NCI-H446 (cell line): ENCODE results near the gene LTBP3.

Experiments
- DNase-seq, 2 experiments: peaks; one replicate each; lab custom pipeline; 2025; lab: John Stamatoyannopoulos, UW

The LTBP3 gene

GRCh38 chr11:65496304-65497140 is 61.6 kb downstream of the LTBP3 start:
- DNase-seq, result peak in 1 of 2 experiments; percentile 29

GRCh38 chr11:65493367-65494176 is 64.6 kb downstream of the LTBP3 start:
- DNase-seq, result peak in 1 of 2 experiments; percentile 46

DNA sequence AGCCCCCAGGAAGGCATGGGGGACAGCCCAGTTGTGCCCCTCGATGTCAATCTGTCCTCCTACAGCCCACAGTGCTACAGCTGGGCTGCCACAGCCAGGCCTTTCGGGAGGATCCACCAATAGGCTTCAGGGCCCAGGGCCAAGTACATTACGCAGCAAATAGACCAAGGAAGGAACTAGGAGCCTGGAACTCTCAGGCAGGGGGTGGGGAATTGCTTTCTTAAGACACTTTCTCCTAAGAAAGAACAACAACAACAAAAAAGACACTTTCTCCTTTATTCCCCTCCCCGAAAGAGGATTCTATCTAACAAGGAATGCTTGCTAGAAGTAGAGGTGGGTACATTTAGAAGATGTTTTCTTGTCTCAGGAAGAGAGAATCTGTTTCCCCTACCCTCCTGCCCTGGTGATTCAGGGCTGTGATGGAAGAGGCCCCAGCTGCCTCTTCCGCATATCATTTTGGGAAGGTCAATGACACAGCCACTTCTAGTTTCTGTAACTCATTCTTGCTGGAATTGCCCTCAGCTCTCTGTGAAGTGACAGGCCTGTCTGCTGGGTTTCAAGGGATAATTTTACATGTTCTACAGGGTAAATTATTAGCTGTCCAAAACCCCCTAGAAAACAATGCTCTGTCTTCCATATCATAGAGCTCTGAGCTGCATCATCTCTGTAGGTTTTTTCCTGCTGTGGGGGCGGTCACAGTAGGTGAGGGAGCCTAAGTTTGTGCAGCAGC is 65.4 kb downstream of the LTBP3 start:
- DNase-seq, result peak in 1 of 2 experiments; percentile 83

GRCh38 chr11:65492387-65492636 is 65.8 kb downstream of the LTBP3 start:
- no peak for DNase-seq

DNA sequence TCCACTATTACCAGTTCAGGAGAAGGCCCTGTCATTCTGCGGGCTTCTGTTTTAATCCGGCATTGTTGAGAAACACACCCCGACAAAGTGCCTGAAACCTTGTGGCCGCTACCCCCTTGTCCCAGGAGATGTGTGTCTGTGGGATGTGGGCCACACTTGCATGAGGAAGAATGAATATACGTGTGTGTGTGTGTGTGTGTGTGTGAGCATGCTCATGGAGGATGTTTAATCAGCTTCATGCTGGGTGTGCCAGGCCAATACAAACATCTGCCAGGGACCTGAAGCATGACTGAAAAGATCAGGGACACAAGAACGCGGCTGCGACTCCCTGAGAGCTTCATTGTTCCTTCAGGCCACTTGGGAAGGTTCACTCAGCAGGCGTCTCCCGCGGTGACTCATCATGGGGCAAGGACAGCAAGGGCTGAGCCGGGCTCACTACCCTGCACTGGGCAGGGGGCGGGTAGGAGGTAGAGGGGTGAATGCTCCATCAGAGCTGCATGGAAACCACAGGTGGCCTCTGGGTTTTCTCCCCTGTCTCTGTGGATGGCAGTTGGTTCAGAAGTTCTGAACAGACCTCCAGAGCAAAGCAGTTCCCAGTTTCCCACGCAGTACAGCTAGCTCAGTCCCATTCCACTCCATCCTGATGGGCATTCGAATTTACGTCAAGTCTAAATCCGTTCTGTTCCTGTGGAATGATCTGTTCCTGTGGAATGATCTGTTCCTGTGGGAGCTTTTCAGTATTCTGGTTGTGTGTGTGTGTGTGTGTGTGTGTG is 66.4 kb downstream of the LTBP3 start:
- peak in 1 of 2 experiments; percentile 82 for DNase-seq

DNA sequence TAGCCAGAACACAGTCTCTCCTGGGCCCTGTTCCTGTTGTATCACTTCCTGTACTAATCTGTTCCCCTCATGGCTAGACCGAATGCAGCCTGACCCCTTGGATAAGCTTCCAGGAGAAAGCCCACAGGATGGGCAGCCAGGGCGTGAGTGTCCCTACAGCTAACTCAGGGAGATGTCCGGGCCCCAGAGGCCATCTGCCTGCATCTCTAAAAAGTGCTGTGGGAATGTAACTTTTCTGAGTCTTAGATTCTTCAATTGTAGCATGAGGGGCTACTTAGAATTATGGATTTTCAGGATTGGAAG is 67.0 kb downstream of the LTBP3 start:
- no peak for DNase-seq

DNA sequence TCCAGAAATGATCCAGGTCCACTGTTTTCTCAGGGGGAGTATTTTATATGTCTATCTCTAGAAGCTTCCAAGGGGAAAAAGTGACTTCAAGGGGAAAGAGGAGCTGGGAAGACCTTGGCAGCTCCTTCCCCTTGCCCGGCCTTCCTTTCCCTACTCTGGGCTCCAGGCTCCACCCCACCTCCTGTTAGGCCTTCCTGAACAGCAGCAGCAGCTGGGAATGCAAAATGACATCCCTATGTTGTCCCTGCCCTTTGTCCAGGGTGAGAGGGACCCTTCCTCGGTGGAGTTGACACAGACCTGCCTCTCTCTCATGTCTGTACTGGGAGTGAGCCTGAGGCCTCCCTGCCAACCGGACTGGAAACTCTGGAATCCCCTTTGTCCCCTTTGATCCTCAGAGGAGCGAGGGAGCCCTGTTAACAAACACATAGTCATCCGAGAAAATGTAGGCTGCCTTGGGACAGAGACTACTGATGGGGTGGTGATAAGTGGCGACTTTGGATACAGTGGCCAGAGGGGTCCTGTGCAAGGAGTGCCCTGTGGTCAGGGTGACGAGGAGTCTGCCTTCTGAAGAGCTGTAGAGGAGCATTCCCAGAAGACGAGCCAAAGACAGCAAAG is 68.3 kb downstream of the LTBP3 start:
- peak in 1 of 2 experiments; percentile 32 for DNase-seq

DNA sequence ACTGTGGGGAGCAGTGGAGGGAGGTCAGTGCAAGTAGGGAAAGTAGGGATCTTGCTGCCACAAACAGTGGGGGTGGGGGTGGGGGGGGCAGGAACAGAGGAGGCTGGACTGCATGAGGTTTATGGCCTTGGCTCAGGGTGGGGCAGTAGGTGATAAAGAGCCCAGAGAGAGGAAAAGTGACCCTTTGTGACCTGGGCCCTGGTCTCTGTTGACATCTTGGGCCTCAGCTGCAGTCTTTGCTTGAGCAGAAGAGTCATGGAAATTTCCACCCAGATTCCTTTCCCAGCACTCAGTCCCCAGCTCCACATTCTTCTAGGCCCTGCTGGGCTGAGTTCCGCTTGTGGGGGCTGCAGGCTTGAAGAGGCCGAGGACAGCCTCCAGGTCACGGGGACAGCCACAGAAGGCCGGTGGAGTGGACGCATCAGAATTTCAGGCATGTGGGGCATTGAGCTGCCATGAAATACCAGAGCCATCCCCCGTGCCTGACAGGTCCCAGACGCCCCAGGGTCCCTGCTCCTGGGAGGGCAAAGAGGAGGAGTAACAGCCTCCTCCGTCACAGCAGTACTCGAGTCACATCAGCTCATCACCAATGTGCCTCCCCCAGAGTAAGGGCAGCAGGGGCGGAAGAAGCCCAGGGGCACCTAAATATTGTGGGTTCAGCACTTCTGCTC is 69.0 kb downstream of the LTBP3 start:
- DNase-seq, result no peak
